ENCODE measurements around the gene STXBP6.

Gene STXBP6

GRCh38 chr14:24889843-24890242 is 160.1 kb downstream of the STXBP6 start:
- no peak for TF ChIP-seq CTCF (IDR thresholded peaks at IDR 0.05; ENCODE audit: poor library complexity, severe bottlenecking)
- Histone ChIP-seq H3K27ac (ENCODE audit: poor library complexity, severe bottlenecking) (no peak overlapping the region), H3K4me1 (ENCODE audit: insufficient read depth, poor library complexity, severe bottlenecking) (no peaks in the 10 kb centered on the region), H3K36me3 (ENCODE audit: low read depth) (no peaks in the 10 kb centered on the region), H3K9me3 (ENCODE audit: severe bottlenecking) (no peaks in the 10 kb centered on the region), H3K4me3 (ENCODE audit: severe bottlenecking) (no peak overlapping the region), H3K27me3 (ENCODE audit: insufficient read depth, poor library complexity, severe bottlenecking) (peaks cover 6% of the 10 kb centered on the region)
- DNase-seq (ENCODE audit: low spot score) (no peak), ATAC-seq (ENCODE audit: low read depth) (no peak)

- Histone ChIP-seq H3K27ac (ENCODE audit: poor library complexity, severe bottlenecking) (no peak overlapping the region), H3K4me1 (ENCODE audit: insufficient read depth, poor library complexity, severe bottlenecking) (no peaks in the 10 kb centered on the region), H3K36me3 (ENCODE audit: low read depth) (no peaks in the 10 kb centered on the region), H3K4me3 (ENCODE audit: severe bottlenecking) (no peak overlapping the region), H3K9me3 (ENCODE audit: severe bottlenecking) (no peaks in the 10 kb centered on the region), H3K27me3 (ENCODE audit: insufficient read depth, poor library complexity, severe bottlenecking) (peaks cover 3% of the 10 kb centered on the region)
- DNase-seq (ENCODE audit: low spot score) (no peak), ATAC-seq (ENCODE audit: low read depth) (no peak)
- TF ChIP-seq CTCF (IDR thresholded peaks at IDR 0.05; ENCODE audit: poor library complexity, severe bottlenecking), result no peak
These were observed 161.4 kb downstream of the STXBP6 start for GRCh38 chr14:24888532-24888931.

- no peak overlapping the region for H3K27ac ChIP-seq (ENCODE audit: poor library complexity, severe bottlenecking)
- DNase-seq (ENCODE audit: low spot score) (no peak), ATAC-seq (ENCODE audit: low read depth) (no peak)
- TF ChIP-seq CTCF (IDR thresholded peaks at IDR 0.05; ENCODE audit: poor library complexity, severe bottlenecking), result no peak
- no peaks in the 10 kb centered on the region for H3K4me1 ChIP-seq (ENCODE audit: insufficient read depth, poor library complexity, severe bottlenecking)
- H3K9me3 ChIP-seq (ENCODE audit: severe bottlenecking), result no peaks in the 10 kb centered on the region
- H3K36me3 ChIP-seq (ENCODE audit: low read depth), result no peaks in the 10 kb centered on the region
- peaks cover 3% of the 10 kb centered on the region for H3K27me3 ChIP-seq (ENCODE audit: insufficient read depth, poor library complexity, severe bottlenecking)
- no peak overlapping the region for H3K4me3 ChIP-seq (ENCODE audit: severe bottlenecking)
These were observed 162.2 kb downstream of the STXBP6 start for GRCh38 chr14:24887623-24888304.

GRCh38 chr14:24885410-24885913 is 164.5 kb downstream of the STXBP6 start:
- no peaks in the 10 kb centered on the region for H3K9me3 ChIP-seq (ENCODE audit: severe bottlenecking)
- no peak for DNase-seq (ENCODE audit: low spot score)
- peaks cover 5% of the 10 kb centered on the region for H3K27me3 ChIP-seq (ENCODE audit: insufficient read depth, poor library complexity, severe bottlenecking)
- H3K4me3 ChIP-seq (ENCODE audit: severe bottlenecking), result no peak overlapping the region
- no peak; the same call in 2 of the 3 replicates for ATAC-seq (ENCODE audit: low read depth)
- TF ChIP-seq CTCF (IDR thresholded peaks at IDR 0.05; ENCODE audit: poor library complexity, severe bottlenecking), result no peak
- no peaks in the 10 kb centered on the region for H3K36me3 ChIP-seq (ENCODE audit: low read depth)
- no peak overlapping the region for H3K27ac ChIP-seq (ENCODE audit: poor library complexity, severe bottlenecking)
- H3K4me1 ChIP-seq (ENCODE audit: insufficient read depth, poor library complexity, severe bottlenecking), result no peaks in the 10 kb centered on the region

GRCh38 chr14:24883576-24883975 is 166.4 kb downstream of the STXBP6 start:
- Histone ChIP-seq H3K36me3 (ENCODE audit: low read depth) (no peaks in the 10 kb centered on the region), H3K9me3 (ENCODE audit: severe bottlenecking) (no peaks in the 10 kb centered on the region), H3K27ac (ENCODE audit: poor library complexity, severe bottlenecking) (no peak overlapping the region), H3K4me3 (ENCODE audit: severe bottlenecking) (no peak overlapping the region), H3K27me3 (ENCODE audit: insufficient read depth, poor library complexity, severe bottlenecking) (peaks cover 8% of the 10 kb centered on the region), H3K4me1 (ENCODE audit: insufficient read depth, poor library complexity, severe bottlenecking) (no peaks in the 10 kb centered on the region)
- no peak for ATAC-seq (ENCODE audit: low read depth)
- TF ChIP-seq CTCF (IDR thresholded peaks at IDR 0.05; ENCODE audit: poor library complexity, severe bottlenecking), result no peak
- no peak for DNase-seq (ENCODE audit: low spot score)
